Measurements from ENCODE around the gene CGRRF1. TPM values are rescaled to one million over a fixed set of nuclear protein-coding genes. Genes with fewer than 3 reads are reported as not detected.

The CGRRF1 gene
- total RNA-seq, 5 donors from 2014 or later (not counting 1 experiment from before 2014, with no cell fraction given) = 14.2 to 28.0 (median 14.9) TPM

DNA sequence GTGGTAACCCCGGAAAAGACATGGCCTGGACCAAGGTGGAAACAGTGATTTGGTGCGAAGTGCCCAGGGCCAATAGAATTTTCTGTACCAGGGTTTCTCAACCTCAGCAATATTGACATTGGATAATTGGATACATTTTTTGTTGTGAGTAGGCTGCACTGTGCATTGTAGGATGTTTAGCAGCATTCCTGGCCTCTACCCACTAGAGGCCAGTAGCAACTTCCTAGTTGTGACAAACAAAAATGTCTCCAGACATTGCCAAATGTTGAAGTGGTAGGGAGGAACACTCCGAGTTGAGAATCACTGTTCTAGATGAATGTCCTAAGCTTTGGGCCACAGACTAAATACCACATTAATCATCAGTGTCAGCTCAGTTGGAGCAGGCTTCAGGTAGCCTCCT, 6.2 kb upstream of the CGRRF1 start:
- peaks cover 17 to 24% of the 10 kb centered on the region in 2 donors for H3K27me3 Mint-ChIP-seq
- 100% methylated on average over 1 of the region's 3 CpGs for WGBS (ENCODE audit: insufficient coverage)
- no peaks in the 10 kb centered on the region for H3K4me1 Mint-ChIP-seq
- H3K9me3 ChIP-seq = no peaks in the 10 kb centered on the region
- no peak overlapping the region for H3K4me3 Mint-ChIP-seq
- no peak for DNase-seq
- H3K27me3 ChIP-seq (replicated peaks in 1 of 2; ENCODE audit: control insufficient read depth in 2 of 2, extremely low read depth in 1 of 2, insufficient read depth in 2 of 2, low read length in 1 of 2) = peaks cover 0 to 19% of the 10 kb centered on the region in 2 experiments
- no peak for ATAC-seq (replicated peaks in 1 of 4)
- H3K27ac ChIP-seq (ENCODE audit: low read length) = no peak overlapping the region
- H3K4me1 ChIP-seq (ENCODE audit: control insufficient read depth in 1 of 2, extremely low read depth in 1 of 2, insufficient read depth in 2 of 2, low read length in 2 of 2) = no peaks in the 10 kb centered on the region
- POLR2A ChIA-PET = no interaction called here
- H3K4me3 ChIP-seq (ENCODE audit: control insufficient read depth in 1 of 2, extremely low read depth in 1 of 2, low read length in 1 of 2) = no peak overlapping the region
- no peak overlapping the region for H3K27ac Mint-ChIP-seq
- H3K36me3 ChIP-seq (ENCODE audit: control insufficient read depth in 2 of 2, extremely low read depth in 1 of 2, insufficient read depth in 1 of 2, low read length in 1 of 2) = no peaks in the 10 kb centered on the region
- CTCF ChIA-PET = no interaction called here
- H3K36me3 Mint-ChIP-seq = no peaks in the 10 kb centered on the region
- no peaks in the 10 kb centered on the region for H3K9me3 Mint-ChIP-seq

DNA sequence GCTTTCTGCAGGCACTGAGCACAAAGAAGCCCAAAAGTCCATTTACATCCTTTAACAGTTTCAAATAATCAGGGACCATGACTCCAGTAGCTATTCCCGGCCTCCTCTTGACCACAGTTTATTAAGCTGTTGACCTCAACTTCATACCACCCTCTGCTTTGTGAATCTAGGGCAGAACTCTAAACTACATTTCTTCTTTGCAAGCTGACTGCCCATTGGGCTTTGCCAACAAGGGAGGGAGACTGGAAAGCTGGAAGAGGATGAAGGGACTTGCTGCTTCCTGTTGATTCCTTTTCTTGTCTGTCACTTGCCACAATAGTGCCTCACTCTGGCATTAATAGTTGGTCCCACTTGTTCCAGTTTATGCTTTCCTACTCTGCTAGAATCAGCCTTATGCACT, 2.7 kb downstream of the CGRRF1 start:
- Mint-ChIP-seq H3K27ac (peak overlapping the region in 1 of 2 donors; percentile 24), H3K27me3 (no peaks in the 10 kb centered on the region), H3K9me3 (peaks cover 0 to 10% (median 7%) of the 10 kb centered on the region in 3 donors), H3K4me1 (peaks cover 67 to 70% (median 70%) of the 10 kb centered on the region in 3 donors), H3K36me3 (peaks cover 29% of the 10 kb centered on the region), H3K4me3 (peak overlapping the region in 1 of 3 donors; percentile 1)
- Histone ChIP-seq H3K4me3 (ENCODE audit: control insufficient read depth in 1 of 2, extremely low read depth in 1 of 2, low read length in 1 of 2) (no peak overlapping the region), H3K9me3 (peaks cover 2% of the 10 kb centered on the region), H3K27me3 (replicated peaks in 1 of 2; ENCODE audit: control insufficient read depth in 2 of 2, extremely low read depth in 1 of 2, insufficient read depth in 2 of 2, low read length in 1 of 2) (no peaks in the 10 kb centered on the region), H3K36me3 (ENCODE audit: control insufficient read depth in 2 of 2, extremely low read depth in 1 of 2, insufficient read depth in 1 of 2, low read length in 1 of 2) (no peaks in the 10 kb centered on the region), H3K4me1 (ENCODE audit: control insufficient read depth in 1 of 2, extremely low read depth in 1 of 2, insufficient read depth in 2 of 2, low read length in 2 of 2) (peaks cover 9 to 26% of the 10 kb centered on the region in 2 experiments), H3K27ac (ENCODE audit: low read length) (no peak overlapping the region)
- CTCF ChIA-PET = interaction anchor here (0.5 to 1.4 kb wide), 5 partner anchors 50 to 639 kb away, joined by 3 to 4 read pairs (median 3); no protein-coding TSS in a partner anchor
- WGBS (ENCODE audit: insufficient coverage) = no CpG with 5 or more reads among the region's 1 CpG
- ATAC-seq (replicated peaks in 1 of 4) (no peak), DNase-seq (no peak)
- POLR2A ChIA-PET = interaction anchor here (0.6 to 1.0 kb wide), 2 partner anchors 13 to 14 kb away, joined by 3 to 4 read pairs; no protein-coding TSS in a partner anchor

DNA sequence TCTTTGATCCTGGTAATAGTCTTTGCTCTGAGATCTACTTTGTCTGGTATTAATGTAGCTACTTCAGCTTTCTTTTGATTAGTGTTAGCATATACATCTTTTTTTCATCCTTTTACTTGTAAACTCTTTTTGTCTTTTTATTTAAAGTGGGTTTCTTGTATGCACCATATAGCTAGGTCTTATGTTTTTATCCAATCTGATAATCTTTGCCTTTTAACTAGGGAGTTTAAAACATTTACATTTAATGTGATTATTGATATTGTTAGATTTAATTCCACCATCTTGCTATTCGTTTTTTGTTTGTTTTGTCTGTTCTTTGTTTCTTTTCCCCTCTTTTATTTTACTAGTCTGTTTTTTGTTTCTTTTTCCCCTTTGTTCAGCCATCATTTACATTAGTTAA, 6.0 kb downstream of the CGRRF1 start:
- no peaks in the 10 kb centered on the region for H3K36me3 ChIP-seq (ENCODE audit: control insufficient read depth in 2 of 2, extremely low read depth in 1 of 2, insufficient read depth in 1 of 2, low read length in 1 of 2)
- H3K27me3 ChIP-seq (replicated peaks in 1 of 2; ENCODE audit: control insufficient read depth in 2 of 2, extremely low read depth in 1 of 2, insufficient read depth in 2 of 2, low read length in 1 of 2) = no peaks in the 10 kb centered on the region
- DNase-seq (no peak), ATAC-seq (replicated peaks in 1 of 4) (no peak)
- Mint-ChIP-seq H3K36me3 (peaks cover 45% of the 10 kb centered on the region), H3K9me3 (peaks cover 0 to 10% (median 7%) of the 10 kb centered on the region in 3 donors), H3K4me1 (peaks cover 59 to 67% (median 65%) of the 10 kb centered on the region in 3 donors), H3K27me3 (no peaks in the 10 kb centered on the region), H3K27ac (no peak overlapping the region), H3K4me3 (no peak overlapping the region)
- WGBS (ENCODE audit: insufficient coverage) = no CpG with 5 or more reads among the region's 1 CpG
- no peak overlapping the region for H3K27ac ChIP-seq (ENCODE audit: low read length)
- ChIA-PET POLR2A (interaction anchor here in 1 of 2 donors (0.6 kb wide), 1 partner anchor 268 kb away, joined by 4 read pairs; no protein-coding TSS in a partner anchor), CTCF (no interaction called here)
- H3K4me3 ChIP-seq (ENCODE audit: control insufficient read depth in 1 of 2, extremely low read depth in 1 of 2, low read length in 1 of 2) = no peak overlapping the region
- H3K9me3 ChIP-seq = peaks cover 2% of the 10 kb centered on the region
- H3K4me1 ChIP-seq (ENCODE audit: control insufficient read depth in 1 of 2, extremely low read depth in 1 of 2, insufficient read depth in 2 of 2, low read length in 2 of 2) = peaks cover 4 to 13% of the 10 kb centered on the region in 2 experiments

DNA sequence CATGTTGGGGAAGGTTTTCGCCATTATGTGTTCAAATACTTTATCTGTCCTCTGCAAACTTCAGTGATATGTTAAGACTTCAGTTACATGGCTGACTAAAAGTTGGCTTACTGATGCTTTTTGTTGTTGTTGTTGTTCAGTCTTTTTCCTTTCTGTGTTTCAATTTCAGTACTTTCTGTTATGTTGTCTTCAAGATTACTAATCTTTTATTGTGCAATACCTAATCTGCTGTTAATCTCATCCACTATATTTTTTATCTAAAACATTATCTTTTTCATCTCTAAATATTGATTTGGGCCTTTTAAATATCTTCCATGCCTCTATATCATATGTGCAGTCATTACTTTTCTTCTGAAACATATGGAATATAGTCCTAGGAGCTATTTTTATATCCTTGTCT, 7.0 kb downstream of the CGRRF1 start:
- H3K4me1 ChIP-seq (ENCODE audit: control insufficient read depth in 1 of 2, extremely low read depth in 1 of 2, insufficient read depth in 2 of 2, low read length in 2 of 2) = peaks cover 0 to 7% of the 10 kb centered on the region in 2 experiments
- DNase-seq (no peak), ATAC-seq (replicated peaks in 1 of 4) (no peak)
- no peaks in the 10 kb centered on the region for H3K27me3 ChIP-seq (replicated peaks in 1 of 2; ENCODE audit: control insufficient read depth in 2 of 2, extremely low read depth in 1 of 2, insufficient read depth in 2 of 2, low read length in 1 of 2)
- Mint-ChIP-seq H3K9me3 (peaks cover 0 to 10% (median 7%) of the 10 kb centered on the region in 3 donors), H3K27ac (no peak overlapping the region), H3K36me3 (peaks cover 45% of the 10 kb centered on the region), H3K4me1 (peaks cover 49 to 60% (median 55%) of the 10 kb centered on the region in 3 donors), H3K27me3 (no peaks in the 10 kb centered on the region), H3K4me3 (no peak overlapping the region)
- no peak overlapping the region for H3K4me3 ChIP-seq (ENCODE audit: control insufficient read depth in 1 of 2, extremely low read depth in 1 of 2, low read length in 1 of 2)
- no peaks in the 10 kb centered on the region for H3K36me3 ChIP-seq (ENCODE audit: control insufficient read depth in 2 of 2, extremely low read depth in 1 of 2, insufficient read depth in 1 of 2, low read length in 1 of 2)
- H3K9me3 ChIP-seq = peaks cover 2% of the 10 kb centered on the region
- ChIA-PET CTCF (interaction anchor here in 1 of 2 donors (0.5 to 0.6 kb wide), 2 partner anchors 17 to 174 kb away, joined by 3 to 4 read pairs; no protein-coding TSS in a partner anchor), POLR2A (interaction anchor here in 1 of 2 donors (0.5 to 0.6 kb wide), 2 partner anchors 12 to 32 kb away, joined by 3 to 10 read pairs; no protein-coding TSS in a partner anchor)
- H3K27ac ChIP-seq (ENCODE audit: low read length) = no peak overlapping the region
- WGBS (ENCODE audit: insufficient coverage) = 100% methylated on average over 1 of the region's 1 CpG

- Mint-ChIP-seq H3K36me3 (peaks cover 43% of the 10 kb centered on the region), H3K27me3 (no peaks in the 10 kb centered on the region), H3K4me1 (peaks cover 6 to 15% (median 7%) of the 10 kb centered on the region in 3 donors), H3K4me3 (no peak overlapping the region), H3K9me3 (no peaks in the 10 kb centered on the region), H3K27ac (no peak overlapping the region)
- H3K27me3 ChIP-seq (replicated peaks in 1 of 2; ENCODE audit: control insufficient read depth in 2 of 2, extremely low read depth in 1 of 2, insufficient read depth in 2 of 2, low read length in 1 of 2) = no peaks in the 10 kb centered on the region
- H3K4me1 ChIP-seq (ENCODE audit: control insufficient read depth in 1 of 2, extremely low read depth in 1 of 2, insufficient read depth in 2 of 2, low read length in 2 of 2) = no peaks in the 10 kb centered on the region
- H3K4me3 ChIP-seq (ENCODE audit: control insufficient read depth in 1 of 2, extremely low read depth in 1 of 2, low read length in 1 of 2) = no peak overlapping the region
- WGBS (ENCODE audit: insufficient coverage) = no CpG with 5 or more reads among the region's 4 CpGs
- H3K27ac ChIP-seq (ENCODE audit: low read length) = no peak overlapping the region
- H3K36me3 ChIP-seq (ENCODE audit: control insufficient read depth in 2 of 2, extremely low read depth in 1 of 2, insufficient read depth in 1 of 2, low read length in 1 of 2) = peaks cover 5 to 37% of the 10 kb centered on the region in 2 donors
- DNase-seq (no peak), ATAC-seq (replicated peaks in 1 of 4) (no peak)
- ChIA-PET POLR2A (no interaction called here), CTCF (no interaction called here)
- H3K9me3 ChIP-seq = no peaks in the 10 kb centered on the region
Observed at GRCh38 chr14:54524410-54524809, 14.7 kb downstream of the CGRRF1 start.

GRCh38 chr14:54528973-54529372, 19.3 kb downstream of the CGRRF1 start:
- no peaks in the 10 kb centered on the region for H3K9me3 Mint-ChIP-seq
- no peak overlapping the region for H3K4me3 Mint-ChIP-seq
- peaks cover 5 to 29% of the 10 kb centered on the region in 2 donors for H3K36me3 ChIP-seq (ENCODE audit: control insufficient read depth in 2 of 2, extremely low read depth in 1 of 2, insufficient read depth in 1 of 2, low read length in 1 of 2)
- H3K4me3 ChIP-seq (ENCODE audit: control insufficient read depth in 1 of 2, extremely low read depth in 1 of 2, low read length in 1 of 2) = no peak overlapping the region
- CTCF ChIA-PET = no interaction called here
- H3K36me3 Mint-ChIP-seq = peaks cover 38% of the 10 kb centered on the region
- no peak for DNase-seq
- no CpG with 5 or more reads among the region's 2 CpGs for WGBS (ENCODE audit: insufficient coverage)
- no peaks in the 10 kb centered on the region for H3K9me3 ChIP-seq
- POLR2A ChIA-PET = no interaction called here
- H3K4me1 ChIP-seq (ENCODE audit: control insufficient read depth in 1 of 2, extremely low read depth in 1 of 2, insufficient read depth in 2 of 2, low read length in 2 of 2) = no peaks in the 10 kb centered on the region
- H3K27ac ChIP-seq (ENCODE audit: low read length) = no peak overlapping the region
- ATAC-seq (replicated peaks in 1 of 4) = no peak
- H3K27ac Mint-ChIP-seq = no peak overlapping the region
- no peaks in the 10 kb centered on the region for H3K27me3 ChIP-seq (replicated peaks in 1 of 2; ENCODE audit: control insufficient read depth in 2 of 2, extremely low read depth in 1 of 2, insufficient read depth in 2 of 2, low read length in 1 of 2)
- no peaks in the 10 kb centered on the region for H3K27me3 Mint-ChIP-seq
- H3K4me1 Mint-ChIP-seq = peaks cover 0 to 5% (median 0%) of the 10 kb centered on the region in 3 donors
